ENCODE data around the gene LPIN1. TPM values are rescaled to one million over a fixed set of nuclear protein-coding genes. Genes with fewer than 3 reads are reported as not detected.

Gene LPIN1
- total and polyA plus RNA-seq, 10 donors: 12.3 to 55.7 (median 34.8) TPM

DNA sequence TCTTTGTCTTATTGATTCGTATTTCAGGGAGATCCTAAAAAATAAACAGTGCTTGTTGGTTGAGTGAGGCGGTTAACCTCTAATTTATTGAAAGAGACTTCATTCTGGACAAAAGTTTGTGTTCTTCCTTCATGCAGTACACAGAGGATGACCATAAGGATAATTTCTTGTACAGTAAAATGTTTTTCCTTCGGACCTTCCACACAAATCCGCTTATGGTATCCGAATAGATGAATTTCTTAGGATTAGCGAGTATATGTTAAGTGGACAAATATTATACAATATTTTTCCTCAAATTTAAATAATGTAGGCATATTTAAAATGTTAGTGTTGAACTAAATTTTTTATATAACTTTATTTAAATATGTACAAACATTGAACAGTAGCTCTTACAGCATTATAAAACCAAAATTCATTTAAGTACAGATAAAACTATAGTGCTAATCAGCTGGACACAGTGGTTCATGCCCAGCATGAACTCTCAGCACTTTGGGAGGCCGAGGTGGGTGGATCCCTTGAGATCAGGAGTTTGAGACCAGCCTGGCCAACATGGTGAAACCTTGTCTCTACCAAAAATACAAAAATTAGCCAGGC, 84.4 kb downstream of the LPIN1 start:
- H3K36me3 ChIP-seq: peaks cover 0 to 22% (median 4%) of the 10 kb centered on the region in 6 donors
- peak overlapping the region in 6 of 8 donors; percentile 0 to 55 (median 17) for H3K4me3 ChIP-seq
- peak overlapping the region; percentile 17 to 84 (median 75) for H3K27ac ChIP-seq
- TF ChIP-seq POLR2A (IDR thresholded peaks at IDR 0.05) (no peak), POLR2AphosphoS5 (IDR thresholded peaks at IDR 0.05) (no peak)
- TF ChIP-seq, protein P1, sequence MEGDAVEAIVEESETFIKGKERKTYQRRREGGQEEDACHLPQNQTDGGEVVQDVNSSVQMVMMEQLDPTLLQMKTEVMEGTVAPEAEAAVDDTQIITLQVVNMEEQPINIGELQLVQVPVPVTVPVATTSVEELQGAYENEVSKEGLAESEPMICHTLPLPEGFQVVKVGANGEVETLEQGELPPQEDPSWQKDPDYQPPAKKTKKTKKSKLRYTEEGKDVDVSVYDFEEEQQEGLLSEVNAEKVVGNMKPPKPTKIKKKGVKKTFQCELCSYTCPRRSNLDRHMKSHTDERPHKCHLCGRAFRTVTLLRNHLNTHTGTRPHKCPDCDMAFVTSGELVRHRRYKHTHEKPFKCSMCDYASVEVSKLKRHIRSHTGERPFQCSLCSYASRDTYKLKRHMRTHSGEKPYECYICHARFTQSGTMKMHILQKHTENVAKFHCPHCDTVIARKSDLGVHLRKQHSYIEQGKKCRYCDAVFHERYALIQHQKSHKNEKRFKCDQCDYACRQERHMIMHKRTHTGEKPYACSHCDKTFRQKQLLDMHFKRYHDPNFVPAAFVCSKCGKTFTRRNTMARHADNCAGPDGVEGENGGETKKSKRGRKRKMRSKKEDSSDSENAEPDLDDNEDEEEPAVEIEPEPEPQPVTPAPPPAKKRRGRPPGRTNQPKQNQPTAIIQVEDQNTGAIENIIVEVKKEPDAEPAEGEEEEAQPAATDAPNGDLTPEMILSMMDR (IDR thresholded peaks at IDR 0.05 in 8 of 11, conservative IDR thresholded peaks at IDR 0.05 in 3 of 11): no peak
- no peak for DNase-seq
- H3K27me3 ChIP-seq (replicated peaks in 1 of 7): no peaks in the 10 kb centered on the region
- H3K9me3 ChIP-seq: peaks cover 0 to 13% (median 10%) of the 10 kb centered on the region in 8 donors
- peaks cover 29 to 73% (median 46%) of the 10 kb centered on the region in 6 donors for H3K4me1 ChIP-seq
- 61 to 69% (median 64%) methylated on average over 7 of the region's 7 CpGs for WGBS, 5 donors
- intact Hi-C loops (cut with DNase I; ENCODE audit: low total_unique reads): loop anchor here (2.0 kb wide), 1 partner anchor 1176 kb away; no protein-coding TSS in a partner anchor

DNA sequence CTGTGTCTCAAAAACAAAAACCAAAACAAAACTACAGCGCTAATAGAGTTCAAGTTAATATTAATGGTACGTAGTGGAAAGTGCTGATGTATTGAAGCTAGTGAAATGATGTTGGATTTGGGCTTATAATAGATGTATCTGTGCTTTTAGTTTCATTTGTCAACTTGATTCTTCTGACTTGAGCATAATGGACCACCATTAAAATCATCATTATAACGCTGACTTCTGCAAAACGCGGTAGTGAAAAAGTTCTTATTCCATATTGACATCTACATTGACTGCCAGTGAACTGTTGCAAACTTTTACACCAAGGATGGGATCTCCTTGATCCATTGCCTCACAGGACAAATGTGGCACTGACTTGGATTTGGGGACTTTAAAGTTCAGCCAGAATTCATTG, 85.0 kb downstream of the LPIN1 start:
- WGBS, 5 donors: 84 to 93% (median 90%) methylated on average over 5 of the region's 5 CpGs
- no peaks in the 10 kb centered on the region for H3K27me3 ChIP-seq (replicated peaks in 1 of 7)
- no peak for TF ChIP-seq POLR2A (IDR thresholded peaks at IDR 0.05)
- no peak for TF ChIP-seq POLR2AphosphoS5 (IDR thresholded peaks at IDR 0.05)
- TF ChIP-seq, protein P1 (IDR thresholded peaks at IDR 0.05 in 8 of 11, conservative IDR thresholded peaks at IDR 0.05 in 3 of 11): no peak
- peaks cover 0 to 16% (median 0%) of the 10 kb centered on the region in 6 donors for H3K36me3 ChIP-seq
- H3K27ac ChIP-seq: peak overlapping the region in 1 of 8 donors; percentile 83
- H3K4me1 ChIP-seq: peaks cover 29 to 73% (median 46%) of the 10 kb centered on the region in 6 donors
- H3K4me3 ChIP-seq: no peak overlapping the region
- no peak for DNase-seq
- H3K9me3 ChIP-seq: peaks cover 0 to 13% (median 10%) of the 10 kb centered on the region in 8 donors
- intact Hi-C loops (cut with DNase I; ENCODE audit: low total_unique reads): loop anchor here (2.0 kb wide), 1 partner anchor 1175 kb away; no protein-coding TSS in a partner anchor

DNA sequence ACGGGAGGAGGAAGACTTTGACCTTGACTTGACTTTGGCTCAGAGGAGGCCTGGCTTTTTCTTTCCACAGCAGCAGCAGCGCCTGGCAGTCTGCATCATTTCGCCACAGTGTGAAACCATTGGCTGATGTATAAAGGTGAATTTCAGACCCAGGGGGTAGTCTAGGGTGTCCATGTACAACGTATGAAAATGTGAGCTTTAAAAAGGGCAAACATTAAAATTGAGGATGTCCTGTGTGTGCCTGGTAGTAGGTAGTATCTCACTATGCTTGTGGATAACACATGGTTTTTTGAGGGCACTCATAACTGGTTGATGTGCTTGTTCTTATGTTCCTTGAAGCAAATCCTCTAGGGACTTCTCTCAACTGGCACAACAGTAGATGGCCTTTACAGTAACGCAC, 86.1 kb downstream of the LPIN1 start:
- Histone ChIP-seq H3K36me3 (peaks cover 0 to 9% (median 0%) of the 10 kb centered on the region in 6 donors), H3K27me3 (replicated peaks in 1 of 7) (peaks cover 0 to 8% (median 0%) of the 10 kb centered on the region in 7 donors), H3K27ac (no peak overlapping the region), H3K4me1 (peaks cover 29 to 67% (median 46%) of the 10 kb centered on the region in 6 donors), H3K4me3 (no peak overlapping the region), H3K9me3 (peaks cover 0 to 13% (median 10%) of the 10 kb centered on the region in 8 donors)
- TF ChIP-seq, protein P1 (IDR thresholded peaks at IDR 0.05 in 8 of 11, conservative IDR thresholded peaks at IDR 0.05 in 3 of 11): no peak
- no peak for TF ChIP-seq POLR2AphosphoS5 (IDR thresholded peaks at IDR 0.05)
- TF ChIP-seq POLR2A (IDR thresholded peaks at IDR 0.05): no peak
- intact Hi-C loops (cut with DNase I; ENCODE audit: low total_unique reads): no loop called here
- WGBS, 5 donors: 55 to 70% (median 65%) methylated on average over 5 of the region's 5 CpGs
- DNase-seq: no peak

DNA sequence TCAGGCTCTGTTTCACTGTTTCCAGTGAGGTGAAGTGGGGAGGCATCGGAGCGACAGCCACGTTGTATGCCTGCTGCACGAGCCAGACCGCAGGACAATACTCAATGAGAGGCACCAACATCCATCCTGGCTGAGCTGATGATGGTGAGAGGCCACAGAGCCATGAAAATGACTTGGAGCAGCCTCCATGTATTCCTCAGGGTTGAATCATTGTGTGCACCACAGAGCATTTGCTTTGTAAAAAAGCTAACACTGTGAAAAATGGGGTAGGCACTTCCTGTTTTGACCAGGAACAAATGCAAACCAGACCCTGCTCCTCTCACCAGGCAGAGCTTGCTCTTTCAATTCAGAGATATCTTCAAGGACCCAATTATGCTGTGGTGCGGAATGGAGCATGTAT, 87.2 kb downstream of the LPIN1 start:
- Histone ChIP-seq H3K36me3 (no peaks in the 10 kb centered on the region), H3K4me3 (no peak overlapping the region), H3K4me1 (peaks cover 29 to 56% (median 46%) of the 10 kb centered on the region in 6 donors), H3K9me3 (peaks cover 0 to 13% (median 10%) of the 10 kb centered on the region in 8 donors), H3K27me3 (replicated peaks in 1 of 7) (peaks cover 0 to 17% (median 0%) of the 10 kb centered on the region in 7 donors), H3K27ac (no peak overlapping the region)
- no peak for TF ChIP-seq POLR2A (IDR thresholded peaks at IDR 0.05)
- TF ChIP-seq POLR2AphosphoS5 (IDR thresholded peaks at IDR 0.05): no peak
- TF ChIP-seq, protein P1 (IDR thresholded peaks at IDR 0.05 in 8 of 11, conservative IDR thresholded peaks at IDR 0.05 in 3 of 11): no peak
- WGBS, 5 donors: 88 to 94% (median 89%) methylated on average over 6 of the region's 6 CpGs
- DNase-seq: no peak
- intact Hi-C loops (cut with DNase I; ENCODE audit: low total_unique reads): no loop called here
